Measurements from ENCODE around the gene CPEB2. TPM values are rescaled to one million over a fixed set of nuclear protein-coding genes. Genes with fewer than 3 reads are reported as not detected.
"Not testable (repeated sequence)": the region's sequence is repeated elsewhere in the genome, so short reads cannot be mapped to it uniquely, and the experiment has no call there.

The CPEB2 gene
- total RNA-seq, 2 experiments from 2014 or later, result 19.7 to 20.3 TPM

GRCh38 chr4:15078682-15079642 lies 76.7 kb downstream of the CPEB2 start:
- no peak for DNase-seq
- peaks cover 7% of the 10 kb centered on the region for H3K9me3 Mint-ChIP-seq
- CTCF ChIA-PET, result no interaction called here
- no peaks in the 10 kb centered on the region for H3K36me3 Mint-ChIP-seq (ENCODE audit: low read depth)
- H3K27me3 Mint-ChIP-seq, result peaks cover 25% of the 10 kb centered on the region
- H3K4me3 Mint-ChIP-seq, result no peak overlapping the region
- no peaks in the 10 kb centered on the region for H3K4me1 Mint-ChIP-seq
- POLR2A ChIA-PET, result no interaction called here
- no peak overlapping the region for H3K27ac Mint-ChIP-seq

DNA sequence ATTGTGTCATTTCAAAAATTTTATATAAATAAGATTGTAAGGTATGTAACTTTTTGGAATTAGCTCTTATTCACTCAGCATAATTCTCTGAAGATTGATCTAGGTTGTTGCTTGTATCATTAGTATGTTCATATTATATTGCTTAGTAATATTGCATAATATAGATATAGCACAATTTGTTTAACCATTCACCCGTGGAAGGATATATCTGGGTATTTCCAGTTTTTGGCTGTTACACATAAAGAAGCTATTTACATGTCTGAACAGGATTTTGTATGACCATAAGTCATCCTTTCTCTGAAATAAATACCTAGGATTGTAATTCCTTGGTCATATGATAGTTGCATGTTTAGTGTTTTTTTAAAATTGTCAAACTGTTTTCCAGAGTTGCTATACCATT lies 82.5 kb downstream of the CPEB2 start:
- H3K27me3 Mint-ChIP-seq, result peaks cover 20% of the 10 kb centered on the region
- no peak overlapping the region for H3K27ac Mint-ChIP-seq
- H3K4me1 Mint-ChIP-seq, result no peaks in the 10 kb centered on the region
- H3K9me3 Mint-ChIP-seq, result peaks cover 5% of the 10 kb centered on the region
- DNase-seq, result no peak
- H3K4me3 Mint-ChIP-seq, result no peak overlapping the region
- H3K36me3 Mint-ChIP-seq (ENCODE audit: low read depth), result no peaks in the 10 kb centered on the region
- ChIA-PET POLR2A (no interaction called here), CTCF (no interaction called here)

- H3K36me3 Mint-ChIP-seq (ENCODE audit: low read depth); CTCF ChIA-PET; H3K9me3 Mint-ChIP-seq; H3K4me3 Mint-ChIP-seq; POLR2A ChIA-PET; H3K27ac Mint-ChIP-seq; H3K4me1 Mint-ChIP-seq; DNase-seq: not testable (repeated sequence)
- peaks cover 19% of the 10 kb centered on the region for H3K27me3 Mint-ChIP-seq
Measured at GRCh38 chr4:15085762-15086161, 83.5 kb downstream of the CPEB2 start.

- H3K4me1 Mint-ChIP-seq; DNase-seq; H3K9me3 Mint-ChIP-seq; H3K36me3 Mint-ChIP-seq (ENCODE audit: low read depth); CTCF ChIA-PET; H3K4me3 Mint-ChIP-seq; POLR2A ChIA-PET; H3K27ac Mint-ChIP-seq: not testable (repeated sequence)
- H3K27me3 Mint-ChIP-seq, result peaks cover 20% of the 10 kb centered on the region
Measured at GRCh38 chr4:15086259-15086658, 84.0 kb downstream of the CPEB2 start.

- POLR2A ChIA-PET, result no interaction called here
- CTCF ChIA-PET, result no interaction called here
- no peaks in the 10 kb centered on the region for H3K36me3 Mint-ChIP-seq (ENCODE audit: low read depth)
- H3K27me3 Mint-ChIP-seq, result peaks cover 18% of the 10 kb centered on the region
- no peak overlapping the region for H3K27ac Mint-ChIP-seq
- no peak overlapping the region for H3K4me3 Mint-ChIP-seq
- peaks cover 5% of the 10 kb centered on the region for H3K9me3 Mint-ChIP-seq
- no peaks in the 10 kb centered on the region for H3K4me1 Mint-ChIP-seq
- DNase-seq, result no peak
Measured at GRCh38 chr4:15088394-15089035, 86.2 kb downstream of the CPEB2 start.

DNA sequence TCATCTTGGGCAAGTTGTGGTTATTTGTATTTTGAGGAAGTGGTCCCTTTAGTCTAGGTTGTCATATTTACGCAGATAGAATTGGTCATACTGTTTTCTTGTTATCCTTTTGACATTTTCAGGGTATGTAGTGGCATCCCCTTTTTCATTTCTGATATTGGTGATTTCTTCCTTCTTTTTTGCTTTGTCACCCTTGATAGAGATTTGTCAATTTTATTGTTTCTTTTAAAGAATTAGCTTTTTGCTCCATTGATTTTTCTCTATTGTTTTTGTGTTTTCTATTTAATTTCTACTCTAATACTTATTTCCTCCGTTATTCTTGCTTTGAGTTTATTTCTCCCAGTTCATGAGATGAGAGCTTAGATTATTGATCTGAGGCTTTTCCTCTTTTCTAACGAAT lies 87.7 kb downstream of the CPEB2 start:
- Mint-ChIP-seq H3K4me1 (no peaks in the 10 kb centered on the region), H3K4me3 (no peak overlapping the region), H3K9me3 (peaks cover 5% of the 10 kb centered on the region), H3K27me3 (peaks cover 18% of the 10 kb centered on the region), H3K36me3 (ENCODE audit: low read depth) (no peaks in the 10 kb centered on the region), H3K27ac (no peak overlapping the region)
- ChIA-PET CTCF (no interaction called here), POLR2A (no interaction called here)
- DNase-seq, result no peak

GRCh38 chr4:15100380-15100779 lies 98.1 kb downstream of the CPEB2 start:
- no peak for DNase-seq
- CTCF ChIA-PET, result no interaction called here
- H3K4me3 Mint-ChIP-seq, result no peak overlapping the region
- H3K9me3 Mint-ChIP-seq, result no peaks in the 10 kb centered on the region
- no peaks in the 10 kb centered on the region for H3K27me3 Mint-ChIP-seq
- POLR2A ChIA-PET, result no interaction called here
- no peaks in the 10 kb centered on the region for H3K36me3 Mint-ChIP-seq (ENCODE audit: low read depth)
- no peaks in the 10 kb centered on the region for H3K4me1 Mint-ChIP-seq
- H3K27ac Mint-ChIP-seq, result no peak overlapping the region

GRCh38 chr4:15100994-15101695 lies 98.9 kb downstream of the CPEB2 start:
- CTCF ChIA-PET, result no interaction called here
- Mint-ChIP-seq H3K4me1 (no peaks in the 10 kb centered on the region), H3K27me3 (no peaks in the 10 kb centered on the region), H3K36me3 (ENCODE audit: low read depth) (no peaks in the 10 kb centered on the region), H3K9me3 (no peaks in the 10 kb centered on the region), H3K4me3 (no peak overlapping the region), H3K27ac (no peak overlapping the region)
- DNase-seq, result no peak
- POLR2A ChIA-PET, result no interaction called here

- no peaks in the 10 kb centered on the region for H3K4me1 Mint-ChIP-seq
- CTCF ChIA-PET, result no interaction called here
Measured at GRCh38 chr4:15104825-15105224, 102.5 kb downstream of the CPEB2 start.

DNA sequence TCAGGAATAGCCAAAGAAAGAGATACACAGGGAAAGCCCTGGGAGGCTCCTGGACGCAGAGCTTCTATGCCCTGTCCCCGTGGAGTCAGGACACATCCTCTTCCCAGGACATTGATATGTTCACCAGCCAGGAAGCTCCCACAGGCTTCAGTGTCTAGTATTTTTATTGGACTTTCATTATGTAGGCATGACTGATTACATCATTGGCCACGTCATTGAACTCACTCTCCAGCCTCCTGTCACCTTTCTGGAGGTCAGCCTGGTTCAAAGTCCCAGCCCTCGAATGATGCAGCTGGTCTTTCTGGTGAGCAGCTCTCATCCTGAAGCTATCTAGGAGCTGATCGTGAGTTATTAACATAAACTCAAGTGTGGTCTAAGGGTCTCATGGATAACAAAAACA lies 104.1 kb downstream of the CPEB2 start:
- Mint-ChIP-seq H3K36me3 (ENCODE audit: low read depth) (no peaks in the 10 kb centered on the region), H3K4me1 (no peaks in the 10 kb centered on the region), H3K4me3 (no peak overlapping the region), H3K27me3 (no peaks in the 10 kb centered on the region), H3K9me3 (no peaks in the 10 kb centered on the region), H3K27ac (no peak overlapping the region)
- DNase-seq, result no peak
- CTCF ChIA-PET, result no interaction called here
- POLR2A ChIA-PET, result interaction anchor here (0.5 kb wide), 1 partner anchor 295 kb away, joined by 3 read pairs; no protein-coding TSS in a partner anchor

More at GRCh38 chr4:15104825-15105224, 102.5 kb downstream of the CPEB2 start:
- H3K36me3 Mint-ChIP-seq (ENCODE audit: low read depth), result no peaks in the 10 kb centered on the region
- POLR2A ChIA-PET, result no interaction called here
- H3K4me3 Mint-ChIP-seq, result no peak overlapping the region
- H3K27me3 Mint-ChIP-seq, result no peaks in the 10 kb centered on the region
- no peaks in the 10 kb centered on the region for H3K9me3 Mint-ChIP-seq
- DNase-seq, result no peak
- no peak overlapping the region for H3K27ac Mint-ChIP-seq

DNA sequence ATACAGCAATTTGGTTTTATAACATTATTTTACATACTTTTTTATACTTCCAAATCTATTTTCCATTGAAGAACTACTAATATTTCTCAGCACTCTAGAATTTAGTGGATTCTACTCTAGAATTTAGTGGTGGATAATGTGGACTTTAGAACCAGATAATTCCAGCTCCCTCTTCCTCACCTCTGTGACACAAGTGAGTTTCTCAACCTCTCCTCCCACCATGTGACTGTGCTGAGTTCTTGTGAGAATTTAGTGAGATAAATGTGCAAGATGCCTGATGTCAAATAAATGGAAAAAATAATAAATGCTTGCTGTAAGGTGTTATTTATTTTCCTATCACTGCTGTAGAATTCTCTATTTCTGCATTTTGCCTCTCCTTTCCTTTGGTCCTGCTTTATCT lies 107.3 kb downstream of the CPEB2 start:
- ChIA-PET CTCF (no interaction called here), POLR2A (no interaction called here)
- Mint-ChIP-seq H3K9me3 (no peaks in the 10 kb centered on the region), H3K36me3 (ENCODE audit: low read depth) (no peaks in the 10 kb centered on the region), H3K4me1 (no peaks in the 10 kb centered on the region), H3K27me3 (no peaks in the 10 kb centered on the region), H3K4me3 (no peak overlapping the region), H3K27ac (no peak overlapping the region)
- no peak for DNase-seq

GRCh38 chr4:15110120-15110571 lies 107.9 kb downstream of the CPEB2 start:
- Mint-ChIP-seq H3K27ac (no peak overlapping the region), H3K9me3 (no peaks in the 10 kb centered on the region), H3K4me1 (no peaks in the 10 kb centered on the region), H3K36me3 (ENCODE audit: low read depth) (no peaks in the 10 kb centered on the region), H3K27me3 (no peaks in the 10 kb centered on the region), H3K4me3 (no peak overlapping the region)
- no peak for DNase-seq
- POLR2A ChIA-PET, result no interaction called here
- CTCF ChIA-PET, result no interaction called here

- peaks cover 10% of the 10 kb centered on the region for H3K9me3 Mint-ChIP-seq
- POLR2A ChIA-PET, result no interaction called here
- CTCF ChIA-PET, result no interaction called here
Measured at GRCh38 chr4:15116509-15117079, 114.3 kb downstream of the CPEB2 start.

More at GRCh38 chr4:15116509-15117079, 114.3 kb downstream of the CPEB2 start:
- no peaks in the 10 kb centered on the region for H3K27me3 Mint-ChIP-seq
- H3K4me3 Mint-ChIP-seq, result no peak overlapping the region
- DNase-seq, result no peak
- no peak overlapping the region for H3K27ac Mint-ChIP-seq
- no peaks in the 10 kb centered on the region for H3K36me3 Mint-ChIP-seq (ENCODE audit: low read depth)
- no peaks in the 10 kb centered on the region for H3K4me1 Mint-ChIP-seq
